Fibroblast of upper back skin (primary cell): ENCODE results near the gene AP1M2.
"Not testable (repeated sequence)": the region's sequence is repeated elsewhere in the genome, so short reads cannot be mapped to it uniquely, and the experiment has no call there.

Experiments used
- DNase-seq: peaks from one replicate; pipeline ENCODE4 v3.0.0-alpha.2; 2013

The AP1M2 gene

GRCh38 chr19:10600149-10600548 lies 13.0 kb upstream of the AP1M2 start:
- DNase-seq, result no peak

- no peak for DNase-seq
Observed at GRCh38 chr19:10593820-10594637, 6.9 kb upstream of the AP1M2 start.

- no peak for DNase-seq
Observed at GRCh38 chr19:10593148-10593547, 6.0 kb upstream of the AP1M2 start.

- no peak for DNase-seq
Observed at GRCh38 chr19:10587839-10588150, 683 bp upstream of the AP1M2 start.

GRCh38 chr19:10586396-10586795 lies 716 bp downstream of the AP1M2 start:
- no peak for DNase-seq

- DNase-seq, result no peak
Observed at GRCh38 chr19:10583036-10583776, 3.9 kb downstream of the AP1M2 start.

GRCh38 chr19:10582091-10582490 lies 5.0 kb downstream of the AP1M2 start:
- DNase-seq, result no peak

- DNase-seq, result peak; percentile 89
Observed at GRCh38 chr19:10580979-10581631, 6.0 kb downstream of the AP1M2 start.

GRCh38 chr19:10577951-10578350 lies 9.2 kb downstream of the AP1M2 start:
- no peak for DNase-seq

- no peak for DNase-seq
Observed at GRCh38 chr19:10575011-10575716, 11.9 kb downstream of the AP1M2 start.

- no peak for DNase-seq
Observed at GRCh38 chr19:10574462-10574861, 12.7 kb downstream of the AP1M2 start.

- not testable (repeated sequence) for DNase-seq
Observed at GRCh38 chr19:10573793-10574192, 13.3 kb downstream of the AP1M2 start.

- peak; percentile 99 for DNase-seq
Observed at GRCh38 chr19:10568826-10569651, 18.1 kb downstream of the AP1M2 start, which contains the start of gene CDKN2D. Gene CDKN2D (minus strand): TSS chr19:10568979. CDS start chr19:10568653, 326 bp downstream.

- no peak for DNase-seq
Observed at GRCh38 chr19:10568062-10568825, 18.9 kb downstream of the AP1M2 start.

- DNase-seq, result no peak
Observed at GRCh38 chr19:10567656-10568055, 19.5 kb downstream of the AP1M2 start.

- DNase-seq, result no peak
Observed at GRCh38 chr19:10566658-10567410, 20.3 kb downstream of the AP1M2 start.

GRCh38 chr19:10566408-10566657 lies 20.8 kb downstream of the AP1M2 start:
- DNase-seq, result no peak

GRCh38 chr19:10565567-10566407 lies 21.3 kb downstream of the AP1M2 start, which contains the start of gene KRI1:
Gene KRI1 (minus strand): TSS chr19:10566010. CDS start chr19:10565999, 11 bp downstream.
- peak; percentile 96 for DNase-seq

GRCh38 chr19:10565028-10565566 lies 22.0 kb downstream of the AP1M2 start:
- DNase-seq, result peak; percentile 46

GRCh38 chr19:10562609-10563008 lies 24.5 kb downstream of the AP1M2 start:
- DNase-seq, result no peak
